ENCODE results near the gene VEZF1. TPM values are rescaled to one million over a fixed set of nuclear protein-coding genes. Genes with fewer than 3 reads are reported as not detected.
A peak's percentile ranks its signal among the peaks of the same experiment; 100 is the strongest.

The VEZF1 gene
- total RNA-seq, 1 experiment from 2014 or later = 50.9 TPM

- H3K36me3 ChIP-seq (ENCODE audit: low read depth) = peaks cover 13% of the 10 kb centered on the region
- H3K4me3 ChIP-seq = no peak overlapping the region
- H2AFZ ChIP-seq = no peak overlapping the region
- H3K9me2 ChIP-seq (ENCODE audit: insufficient read depth) = no peaks in the 10 kb centered on the region
- H3K27ac ChIP-seq = peak overlapping the region; percentile 2; the same call in 1 of the 2 replicates
- H3K27me3 ChIP-seq (ENCODE audit: insufficient read depth, low read depth) = no peaks in the 10 kb centered on the region
- CTCF ChIA-PET = interaction anchor here (0.8 to 1.6 kb wide), 4 partner anchors 9 to 162 kb away, joined by 3 to 5 read pairs (median 4); no protein-coding TSS in a partner anchor
- H3K79me2 ChIP-seq (ENCODE audit: low read depth) = no peaks in the 10 kb centered on the region
- peaks cover 22% of the 10 kb centered on the region for H4K20me1 ChIP-seq (ENCODE audit: insufficient read depth)
- POLR2A ChIA-PET (ENCODE audit: unreplicated experiment) = no interaction called here
- no peak overlapping the region for H3K4me2 ChIP-seq
- intact Hi-C loops (cut with micrococcal nuclease; ENCODE audit: unreplicated experiment) = loop anchor here (1.0 to 5.0 kb wide), 6 partner anchors 105 to 865 kb away; partner anchors contain the start of genes CCDC182 and MRPS23
- H3K4me1 ChIP-seq (replicated peaks; ENCODE audit: insufficient read depth) = no peaks in the 10 kb centered on the region
- H3F3A ChIP-seq (ENCODE audit: insufficient read depth, low read depth) = peaks cover 79% of the 10 kb centered on the region
- DNase-seq = peak; percentile 64 to 71
- TF ChIP-seq EZH2 (IDR thresholded peaks at IDR 0.05; ENCODE audit: low read depth) = no peak
- TF ChIP-seq CTCF (conservative IDR thresholded peaks at IDR 0.05) = peak; percentile 93
- H3K9me3 ChIP-seq (ENCODE audit: insufficient read depth, low read depth) = no peaks in the 10 kb centered on the region
- no TSS peak for BruUV-seq (replicated peaks)
These were observed 7.3 kb upstream of the VEZF1 start for GRCh38 chr17:57995076-57995956.

DNA sequence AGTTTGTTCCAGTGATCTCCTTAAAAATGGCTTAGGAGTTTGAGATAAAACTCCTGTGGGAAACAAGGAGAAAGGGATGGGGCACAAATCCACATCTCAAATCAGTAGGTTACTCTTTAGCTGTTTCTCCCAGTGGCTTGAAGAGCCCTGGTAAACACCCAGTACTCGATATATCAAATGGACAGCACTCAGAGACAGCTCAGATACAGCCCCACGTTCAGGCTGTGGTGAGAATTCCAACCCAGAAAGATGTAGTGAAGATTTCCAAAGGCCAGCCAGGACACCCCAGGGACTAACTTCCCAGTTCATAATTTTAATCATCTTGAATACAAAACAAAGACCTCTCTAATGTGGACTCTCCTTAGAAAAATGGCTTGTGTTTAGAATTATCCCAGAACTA lies 6.4 kb upstream of the VEZF1 start:
- H3K9me3 ChIP-seq (ENCODE audit: insufficient read depth, low read depth) = no peaks in the 10 kb centered on the region
- H3K4me2 ChIP-seq = no peak overlapping the region
- no peak overlapping the region for H3K27ac ChIP-seq
- peaks cover 79% of the 10 kb centered on the region for H3F3A ChIP-seq (ENCODE audit: insufficient read depth, low read depth)
- H4K20me1 ChIP-seq (ENCODE audit: insufficient read depth) = peaks cover 14% of the 10 kb centered on the region; the same call in 1 of the 2 replicates
- CTCF ChIA-PET = interaction anchor here (0.5 to 0.8 kb wide), 2 partner anchors 139 to 140 kb away, joined by 3 to 7 read pairs; no protein-coding TSS in a partner anchor
- DNase-seq = no peak
- no TSS peak for BruUV-seq (replicated peaks)
- no peaks in the 10 kb centered on the region for H3K9me2 ChIP-seq (ENCODE audit: insufficient read depth)
- no peak overlapping the region for H3K4me3 ChIP-seq
- peaks cover 10% of the 10 kb centered on the region for H3K36me3 ChIP-seq (ENCODE audit: low read depth)
- POLR2A ChIA-PET (ENCODE audit: unreplicated experiment) = interaction anchor here (0.6 kb wide), 2 partner anchors 53 to 80 kb away, joined by 3 to 6 read pairs; no protein-coding TSS in a partner anchor
- H3K79me2 ChIP-seq (ENCODE audit: low read depth) = no peaks in the 10 kb centered on the region
- H3K4me1 ChIP-seq (replicated peaks; ENCODE audit: insufficient read depth) = no peaks in the 10 kb centered on the region
- intact Hi-C loops (cut with micrococcal nuclease; ENCODE audit: unreplicated experiment) = loop anchor here (2.0 kb wide), 2 partner anchors 144 to 864 kb away; partner anchors contain the start of gene MRPS23
- no peak overlapping the region for H2AFZ ChIP-seq
- TF ChIP-seq EZH2 (IDR thresholded peaks at IDR 0.05; ENCODE audit: low read depth) (no peak), CTCF (conservative IDR thresholded peaks at IDR 0.05) (no peak)
- no peaks in the 10 kb centered on the region for H3K27me3 ChIP-seq (ENCODE audit: insufficient read depth, low read depth)

DNA sequence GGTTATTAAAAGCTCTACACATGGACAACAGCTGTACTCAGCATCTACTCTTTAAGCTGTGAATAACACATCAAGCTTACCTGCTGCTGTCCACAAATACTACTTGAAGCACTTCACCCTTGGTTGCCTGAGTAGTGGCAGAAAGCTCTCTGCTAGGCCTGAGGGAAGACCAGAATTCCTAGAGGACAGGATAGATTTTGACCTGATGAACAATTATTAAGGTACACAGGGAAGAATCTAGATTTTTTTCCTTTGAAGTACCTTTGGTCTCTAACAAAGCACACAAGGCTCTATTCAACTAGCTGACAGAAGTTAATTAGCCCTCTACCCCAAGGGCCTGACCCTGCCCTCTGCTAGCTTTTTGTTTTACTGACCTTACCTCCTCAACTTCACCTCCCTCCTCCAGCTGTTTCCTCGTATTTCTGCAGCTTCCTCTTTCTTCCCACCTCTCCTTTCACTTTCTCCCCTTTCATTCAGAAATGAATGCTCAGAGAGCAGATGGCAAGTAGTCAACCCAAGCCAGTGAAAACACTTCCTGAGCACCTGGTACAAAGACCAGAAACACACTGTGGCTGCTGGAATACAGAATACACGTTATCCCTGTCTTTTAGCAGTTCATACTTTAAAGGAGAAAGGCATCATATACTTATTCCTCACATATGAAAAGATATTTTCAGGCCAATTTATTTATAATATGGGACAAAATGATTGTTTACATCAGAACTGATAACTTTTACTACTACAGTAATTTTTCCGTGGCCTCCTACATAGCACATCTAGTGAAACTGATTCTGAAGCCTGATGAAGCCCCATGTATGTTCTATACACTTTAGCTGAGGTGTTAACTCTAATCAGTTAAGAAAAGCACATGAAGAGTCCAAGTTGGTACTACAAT lies 5.7 kb upstream of the VEZF1 start:
- TF ChIP-seq EZH2 (IDR thresholded peaks at IDR 0.05; ENCODE audit: low read depth) (no peak), CTCF (conservative IDR thresholded peaks at IDR 0.05) (no peak)
- CTCF ChIA-PET = interaction anchor here (0.5 to 0.8 kb wide), 4 partner anchors 66 to 143 kb away, joined by 3 to 7 read pairs (median 3); no protein-coding TSS in a partner anchor

More for the DNA sequence above, 5.7 kb upstream of the VEZF1 start:
- Histone ChIP-seq H2AFZ (no peak overlapping the region), H3K4me2 (no peak overlapping the region), H3K9me2 (ENCODE audit: insufficient read depth) (no peaks in the 10 kb centered on the region), H3K36me3 (ENCODE audit: low read depth) (peaks cover 3% of the 10 kb centered on the region; the same call in 1 of the 2 replicates), H3K27me3 (ENCODE audit: insufficient read depth, low read depth) (no peaks in the 10 kb centered on the region), H4K20me1 (ENCODE audit: insufficient read depth) (peaks cover 8% of the 10 kb centered on the region; the same call in 1 of the 2 replicates), H3K4me1 (replicated peaks; ENCODE audit: insufficient read depth) (no peaks in the 10 kb centered on the region), H3K27ac (no peak overlapping the region), H3K79me2 (ENCODE audit: low read depth) (no peaks in the 10 kb centered on the region), H3F3A (ENCODE audit: insufficient read depth, low read depth) (peaks cover 80% of the 10 kb centered on the region), H3K9me3 (ENCODE audit: insufficient read depth, low read depth) (no peaks in the 10 kb centered on the region), H3K4me3 (no peak overlapping the region)
- intact Hi-C loops (cut with micrococcal nuclease; ENCODE audit: unreplicated experiment) = loop anchor here (2.0 kb wide), 2 partner anchors 143 to 863 kb away; partner anchors contain the start of gene MRPS23
- POLR2A ChIA-PET (ENCODE audit: unreplicated experiment) = interaction anchor here (0.6 to 0.7 kb wide), 4 partner anchors 52 to 868 kb away, joined by 3 to 7 read pairs (median 6); no protein-coding TSS in a partner anchor
- no TSS peak for BruUV-seq (replicated peaks)
- no peak for DNase-seq
